Activated naive CD8-positive, alpha-beta T cell treated with anti-CD3 and anti-CD28 coated beads for 36 hours (primary cell): ENCODE measurements around the gene BCL10. TPM values are rescaled to one million over a fixed set of nuclear protein-coding genes. Genes with fewer than 3 reads are reported as not detected.

Experiments
- DNase-seq: peaks from one replicate; pipeline ENCODE4 v3.0.0; 2021
- H3K27ac Mint-ChIP-seq: one replicate; pipeline ENCODE4 v1.8.0; 2022; ENCODE audit warnings: mild to moderate bottlenecking, moderate library complexity, mixed read lengths
- H3K27me3 Mint-ChIP-seq: one replicate; pipeline ENCODE4 v1.8.0; 2022; ENCODE audit warnings: mild to moderate bottlenecking, mixed read lengths
- H3K36me3 Mint-ChIP-seq: one replicate; pipeline ENCODE4 v1.8.0; 2021; ENCODE audit warnings: mild to moderate bottlenecking, mixed read lengths
- H3K4me1 Mint-ChIP-seq: one replicate; pipeline ENCODE4 v1.8.0; 2021; ENCODE audit warnings: mixed read lengths
- H3K4me3 Mint-ChIP-seq: one replicate; pipeline ENCODE4 v1.8.0; 2022; ENCODE audit warnings: mild to moderate bottlenecking, moderate library complexity, mixed read lengths
- H3K9me3 Mint-ChIP-seq: one replicate; pipeline ENCODE4 v1.8.0; 2022; ENCODE audit warnings: mixed read lengths
- total RNA-seq, 2 experiments: library from RNA; stranded (reverse); gene quantifications; one replicate each; pipeline ENCODE4 v1.2.3, GENCODE V29; 2021

Gene BCL10
- total RNA-seq, 2 experiments from 2014 or later, result 27.5 to 29.0 TPM

DNA sequence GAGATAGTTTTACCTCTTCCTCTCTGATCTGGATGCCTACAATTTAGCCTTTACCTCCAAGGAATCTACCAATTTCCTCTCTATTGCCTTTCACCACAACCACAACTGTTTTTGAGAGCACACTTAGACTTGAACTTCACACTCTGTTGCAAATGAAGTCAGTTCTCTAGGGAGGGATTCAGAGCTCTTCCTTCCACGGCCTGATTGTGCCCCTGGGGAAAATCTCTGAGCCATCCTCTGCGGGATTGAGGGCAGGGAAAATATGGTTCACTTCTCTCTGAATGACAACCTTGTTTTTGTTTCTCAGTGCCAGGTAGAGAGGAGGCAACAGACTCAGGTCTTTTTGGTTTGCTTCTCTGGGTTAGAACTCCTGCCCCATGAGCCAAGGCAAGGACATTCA is 35.4 kb upstream of the BCL10 start:
- H3K9me3 Mint-ChIP-seq, result no peaks in the 10 kb centered on the region
- H3K27ac Mint-ChIP-seq, result no peak overlapping the region
- no peaks in the 10 kb centered on the region for H3K36me3 Mint-ChIP-seq
- no peak for DNase-seq
- no peak overlapping the region for H3K4me3 Mint-ChIP-seq
- H3K27me3 Mint-ChIP-seq, result peaks cover 42% of the 10 kb centered on the region
- peaks cover 4% of the 10 kb centered on the region for H3K4me1 Mint-ChIP-seq

DNA sequence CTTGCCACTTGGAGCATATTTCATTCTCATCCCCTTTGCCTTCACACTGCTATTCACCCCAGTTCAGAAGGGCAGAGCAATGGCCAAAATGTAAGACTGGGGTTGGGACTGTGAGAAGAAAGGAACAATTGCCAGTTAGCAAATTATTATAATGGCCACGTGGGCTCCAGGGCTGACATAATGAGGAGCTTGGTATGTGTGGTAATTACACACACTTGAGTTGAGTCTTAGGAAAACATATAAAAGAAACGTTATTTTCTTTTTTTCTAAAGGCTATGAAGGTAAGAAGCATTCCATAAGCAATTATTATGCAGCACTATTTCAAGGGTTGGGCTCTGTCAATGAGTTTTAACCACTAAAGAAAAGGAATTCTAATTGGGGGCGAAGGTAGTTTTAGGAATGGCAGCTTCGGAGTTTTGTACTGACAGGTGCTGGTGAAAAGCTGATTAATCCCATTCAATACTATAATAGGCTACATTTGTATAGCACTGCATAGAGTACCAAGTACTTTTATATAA is 32.5 kb upstream of the BCL10 start:
- Mint-ChIP-seq H3K27ac (no peak overlapping the region), H3K4me3 (no peak overlapping the region), H3K9me3 (no peaks in the 10 kb centered on the region), H3K36me3 (no peaks in the 10 kb centered on the region), H3K27me3 (peaks cover 31% of the 10 kb centered on the region), H3K4me1 (peaks cover 4% of the 10 kb centered on the region)
- no peak for DNase-seq

DNA sequence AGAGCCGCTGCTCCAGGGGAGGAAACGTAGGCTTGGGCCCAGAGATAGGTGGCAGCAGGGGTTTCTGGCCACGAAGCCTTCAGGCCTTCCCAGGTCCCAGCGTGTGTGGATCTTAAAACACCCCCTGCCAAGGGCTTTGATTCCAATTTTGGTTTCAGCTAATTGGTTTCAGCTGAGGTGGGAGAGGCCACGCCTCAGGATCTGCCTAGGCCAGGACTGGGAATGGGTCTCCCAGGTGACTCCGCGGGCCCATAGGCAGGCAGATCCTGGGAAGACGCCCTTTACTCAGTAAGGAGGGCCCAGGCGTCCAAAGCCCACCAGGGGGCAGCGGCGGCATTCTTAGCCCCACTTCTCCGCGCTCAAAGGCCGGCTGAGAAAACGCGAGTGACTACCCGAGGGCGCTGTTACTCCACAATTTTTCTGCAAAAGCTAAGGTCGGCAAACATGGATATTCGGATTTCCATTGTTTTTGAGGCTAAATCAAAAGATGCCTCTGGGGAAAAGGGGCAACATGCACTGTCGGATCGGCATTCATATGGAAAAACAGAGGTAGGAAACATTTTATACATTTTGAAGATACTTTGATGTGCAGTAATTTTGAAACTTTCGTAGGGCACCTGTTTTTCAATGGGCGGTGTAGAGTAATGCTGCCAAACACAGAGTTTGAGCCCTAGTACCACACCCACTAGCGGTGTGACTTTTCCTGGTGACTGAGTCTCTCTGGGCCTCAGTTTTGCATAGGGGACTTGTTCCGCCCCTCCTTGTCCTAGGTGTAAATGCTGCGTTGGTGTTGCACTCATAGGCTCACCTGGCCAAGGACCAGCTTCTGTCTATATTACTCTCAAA is 31.8 kb upstream of the BCL10 start:
- Mint-ChIP-seq H3K4me1 (peaks cover 4% of the 10 kb centered on the region), H3K27ac (no peak overlapping the region), H3K36me3 (no peaks in the 10 kb centered on the region), H3K27me3 (peaks cover 31% of the 10 kb centered on the region), H3K4me3 (peak overlapping the region; percentile 38), H3K9me3 (no peaks in the 10 kb centered on the region)
- peak; percentile 71 for DNase-seq

DNA sequence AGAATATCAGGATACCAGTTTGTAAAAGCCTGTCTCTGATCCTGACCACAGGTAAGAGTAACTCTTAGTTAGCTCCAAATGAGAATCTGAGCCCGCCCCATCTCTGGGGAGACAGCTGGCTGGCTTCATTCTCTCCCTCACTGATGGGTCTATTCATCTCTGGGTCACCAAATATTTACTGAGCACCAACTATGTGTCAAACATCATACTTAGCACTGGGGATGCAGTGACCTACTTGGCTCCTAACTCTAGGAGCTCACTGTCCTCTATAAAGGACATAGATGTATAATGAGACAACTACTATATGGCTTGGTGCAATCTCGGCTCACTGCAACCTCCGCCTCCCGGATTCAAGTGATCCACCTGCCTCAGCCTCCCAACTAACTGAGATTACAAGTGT is 29.8 kb upstream of the BCL10 start:
- peaks cover 28% of the 10 kb centered on the region for H3K27me3 Mint-ChIP-seq
- H3K27ac Mint-ChIP-seq, result no peak overlapping the region
- H3K4me3 Mint-ChIP-seq, result no peak overlapping the region
- no peaks in the 10 kb centered on the region for H3K36me3 Mint-ChIP-seq
- no peak for DNase-seq
- peaks cover 4% of the 10 kb centered on the region for H3K4me1 Mint-ChIP-seq
- H3K9me3 Mint-ChIP-seq, result no peaks in the 10 kb centered on the region

DNA sequence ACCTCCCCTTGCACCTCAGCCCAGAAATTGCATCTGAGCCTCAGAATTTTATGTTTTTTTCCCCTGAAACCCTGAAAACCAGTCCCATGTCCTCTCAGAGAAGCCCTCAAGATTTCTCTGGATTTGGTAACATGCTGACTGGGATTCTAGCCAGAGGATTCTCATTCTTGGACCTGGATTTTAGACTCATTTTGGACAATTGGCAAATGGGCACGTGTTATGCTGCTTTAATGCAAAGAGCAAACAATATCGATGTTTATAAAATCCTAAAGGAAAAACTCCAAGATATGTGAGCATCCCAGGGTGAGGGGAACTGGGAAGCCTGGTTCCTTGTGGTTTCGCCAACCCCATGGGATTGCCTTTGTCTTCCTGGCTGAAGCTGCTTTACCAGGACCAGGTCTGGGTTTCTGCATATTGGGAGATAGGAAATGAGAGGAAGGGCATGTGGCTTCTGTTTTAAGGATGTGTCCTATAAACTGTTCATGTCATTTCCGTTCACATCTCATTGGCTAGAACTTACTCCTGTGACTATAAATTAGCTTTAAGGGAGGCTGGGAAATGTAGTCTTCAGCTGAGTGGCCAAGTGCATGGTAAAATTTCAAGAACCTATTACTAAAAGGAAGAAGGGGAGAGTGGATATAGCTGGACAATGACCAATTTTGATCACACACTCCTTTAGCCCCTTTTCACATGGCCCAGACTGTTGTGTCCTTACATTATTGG is 27.2 kb upstream of the BCL10 start:
- Mint-ChIP-seq H3K4me1 (peaks cover 9% of the 10 kb centered on the region), H3K9me3 (no peaks in the 10 kb centered on the region), H3K27me3 (peaks cover 7% of the 10 kb centered on the region), H3K4me3 (no peak overlapping the region), H3K27ac (no peak overlapping the region), H3K36me3 (no peaks in the 10 kb centered on the region)
- no peak for DNase-seq

DNA sequence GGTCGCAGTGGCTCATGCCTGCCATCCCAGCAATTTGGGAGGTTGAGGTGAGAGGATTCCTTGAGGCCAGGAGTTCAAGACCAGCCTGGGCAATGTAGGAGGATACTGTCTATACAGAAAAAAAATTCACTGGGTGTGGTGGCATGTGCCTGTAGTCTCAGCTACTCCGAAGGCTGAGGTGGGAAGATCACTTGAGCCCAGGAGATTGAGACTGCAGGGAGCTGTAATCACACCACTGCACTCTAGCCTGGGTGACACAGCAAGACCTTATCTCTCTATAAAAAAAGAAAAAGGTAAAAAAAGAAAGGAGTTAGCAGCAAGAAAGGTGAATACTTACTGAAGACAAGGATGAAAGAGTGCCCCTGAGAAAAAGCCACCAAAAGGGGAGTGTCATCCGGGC is 23.7 kb upstream of the BCL10 start:
- Mint-ChIP-seq H3K9me3 (no peaks in the 10 kb centered on the region), H3K27me3 (peaks cover 7% of the 10 kb centered on the region), H3K4me1 (peaks cover 25% of the 10 kb centered on the region), H3K36me3 (no peaks in the 10 kb centered on the region), H3K4me3 (no peak overlapping the region), H3K27ac (no peak overlapping the region)
- DNase-seq, result no peak

DNA sequence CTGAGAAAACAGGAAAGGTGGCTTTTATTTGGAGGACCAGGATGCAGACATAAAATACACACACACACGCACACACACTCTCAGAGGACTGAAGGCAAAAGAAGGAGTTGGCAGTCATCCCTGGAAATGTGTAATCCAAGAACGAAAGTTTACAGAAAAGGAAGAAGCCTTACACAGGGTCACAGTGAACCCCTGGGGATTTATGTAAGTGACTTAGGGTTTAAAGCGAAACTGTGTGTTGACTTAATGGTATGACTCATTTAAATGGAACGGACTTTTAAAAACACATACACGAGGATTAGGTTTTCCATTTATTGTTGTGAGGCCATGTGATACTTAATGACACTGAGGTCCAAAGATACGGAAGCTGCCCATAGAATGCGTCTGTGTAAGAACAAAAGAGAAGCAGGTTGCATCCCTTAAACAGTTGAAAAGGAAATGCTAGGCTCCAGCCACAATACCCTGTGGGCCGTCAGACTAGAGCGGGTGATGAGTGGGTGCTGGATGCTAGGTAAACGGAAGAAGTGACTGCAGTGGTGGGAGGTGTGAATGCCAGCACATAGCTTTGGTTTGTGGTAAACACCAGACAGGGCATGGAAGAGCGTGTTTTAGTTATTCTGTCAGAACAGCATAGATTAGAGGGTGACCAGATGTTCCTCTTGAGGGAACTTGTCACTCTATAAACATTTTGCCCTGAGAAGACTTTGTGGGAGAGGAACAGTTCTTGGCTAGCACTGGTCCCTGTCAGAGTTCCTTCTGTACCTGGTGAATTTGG is 21.6 kb upstream of the BCL10 start:
- H3K27ac Mint-ChIP-seq, result peak overlapping the region; percentile 83
- no peaks in the 10 kb centered on the region for H3K36me3 Mint-ChIP-seq
- H3K4me3 Mint-ChIP-seq, result peak overlapping the region; percentile 13
- DNase-seq, result peak; percentile 82
- H3K27me3 Mint-ChIP-seq, result peaks cover 11% of the 10 kb centered on the region
- H3K9me3 Mint-ChIP-seq, result no peaks in the 10 kb centered on the region
- peaks cover 28% of the 10 kb centered on the region for H3K4me1 Mint-ChIP-seq

DNA sequence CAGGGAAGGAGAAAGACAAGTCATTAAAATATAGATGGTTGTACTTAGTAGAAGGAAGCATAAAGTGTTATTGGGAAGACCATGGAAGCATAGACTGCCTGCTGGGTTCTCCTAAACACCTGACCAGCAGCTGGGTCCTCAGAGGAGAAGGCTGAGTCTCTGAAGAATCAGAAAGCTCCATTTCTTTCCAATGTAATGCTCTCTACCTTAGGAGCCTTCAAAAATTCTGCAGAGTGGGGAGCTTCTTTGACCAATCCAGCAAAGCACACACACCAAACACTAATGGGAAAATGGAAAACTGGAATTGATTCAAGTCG is 21.1 kb upstream of the BCL10 start:
- Mint-ChIP-seq H3K9me3 (no peaks in the 10 kb centered on the region), H3K27me3 (peaks cover 8% of the 10 kb centered on the region), H3K4me3 (peak overlapping the region; percentile 13), H3K36me3 (no peaks in the 10 kb centered on the region), H3K4me1 (peaks cover 28% of the 10 kb centered on the region), H3K27ac (peak overlapping the region; percentile 83)
- DNase-seq, result no peak

DNA sequence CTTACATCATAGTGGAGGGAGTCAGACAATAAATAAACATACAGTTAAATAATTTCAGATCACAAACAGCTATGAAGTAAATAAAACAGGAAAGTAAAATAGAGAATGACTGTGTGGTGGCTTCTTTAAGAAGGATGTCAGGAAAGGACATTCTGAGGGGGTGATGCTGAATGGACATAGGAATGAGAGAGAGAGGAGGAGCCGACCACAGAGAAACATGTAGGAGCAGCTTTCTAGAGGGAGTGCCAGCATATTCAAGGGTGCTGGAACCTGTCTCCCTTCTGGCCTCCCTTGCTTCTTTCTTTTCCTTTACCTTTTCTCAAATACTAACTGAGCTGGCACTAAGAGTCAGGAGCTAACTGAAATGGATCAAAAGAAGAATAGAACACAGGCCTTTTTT is 20.5 kb upstream of the BCL10 start:
- Mint-ChIP-seq H3K36me3 (no peaks in the 10 kb centered on the region), H3K9me3 (no peaks in the 10 kb centered on the region), H3K4me1 (peaks cover 28% of the 10 kb centered on the region), H3K4me3 (no peak overlapping the region), H3K27me3 (peaks cover 4% of the 10 kb centered on the region), H3K27ac (no peak overlapping the region)
- no peak for DNase-seq

DNA sequence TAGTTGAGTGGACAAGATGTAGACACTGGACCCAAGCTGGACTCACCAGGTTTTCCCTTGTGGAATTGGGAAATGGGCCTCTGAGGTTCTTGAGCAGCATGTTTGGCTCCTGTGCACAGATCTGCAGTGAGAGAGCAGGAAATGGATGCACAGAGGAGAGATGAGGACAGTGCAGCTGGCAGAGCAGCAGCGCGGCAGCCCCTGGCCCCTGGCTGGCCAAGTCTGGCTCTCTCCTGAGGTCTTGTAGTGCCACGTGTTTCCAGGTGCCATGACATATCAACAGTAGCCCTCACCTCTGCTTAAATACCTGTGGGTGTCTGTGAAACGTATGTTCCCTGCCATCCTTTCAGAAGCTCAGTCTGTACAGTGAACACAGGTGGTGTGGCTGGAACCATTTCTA is 19.2 kb upstream of the BCL10 start:
- Mint-ChIP-seq H3K4me3 (no peak overlapping the region), H3K27ac (no peak overlapping the region), H3K27me3 (peaks cover 4% of the 10 kb centered on the region), H3K36me3 (no peaks in the 10 kb centered on the region), H3K4me1 (peaks cover 28% of the 10 kb centered on the region), H3K9me3 (no peaks in the 10 kb centered on the region)
- no peak for DNase-seq

DNA sequence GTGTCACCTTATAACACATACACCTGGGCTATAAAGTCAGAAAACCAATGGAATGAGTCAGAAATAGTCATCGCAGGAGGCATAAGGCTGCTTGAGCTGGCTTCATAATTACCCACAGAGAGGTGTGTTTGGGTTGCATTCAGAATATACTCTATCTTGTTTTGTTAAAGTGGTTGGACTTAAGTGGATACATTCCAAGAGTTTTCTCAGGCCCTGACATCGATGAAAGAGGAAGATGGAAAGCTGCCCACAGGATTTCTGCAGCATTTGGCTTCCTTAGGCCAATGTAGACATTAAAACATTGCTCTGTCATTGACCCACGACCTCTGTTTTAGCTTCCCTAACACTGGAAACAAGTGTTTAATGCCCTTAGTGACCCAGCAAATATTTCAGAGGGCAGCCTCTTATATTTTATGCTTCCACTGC is 18.6 kb upstream of the BCL10 start:
- no peak for DNase-seq
- no peaks in the 10 kb centered on the region for H3K36me3 Mint-ChIP-seq
- H3K27ac Mint-ChIP-seq, result no peak overlapping the region
- H3K4me1 Mint-ChIP-seq, result peaks cover 28% of the 10 kb centered on the region
- H3K9me3 Mint-ChIP-seq, result no peaks in the 10 kb centered on the region
- H3K27me3 Mint-ChIP-seq, result peaks cover 4% of the 10 kb centered on the region
- H3K4me3 Mint-ChIP-seq, result no peak overlapping the region

DNA sequence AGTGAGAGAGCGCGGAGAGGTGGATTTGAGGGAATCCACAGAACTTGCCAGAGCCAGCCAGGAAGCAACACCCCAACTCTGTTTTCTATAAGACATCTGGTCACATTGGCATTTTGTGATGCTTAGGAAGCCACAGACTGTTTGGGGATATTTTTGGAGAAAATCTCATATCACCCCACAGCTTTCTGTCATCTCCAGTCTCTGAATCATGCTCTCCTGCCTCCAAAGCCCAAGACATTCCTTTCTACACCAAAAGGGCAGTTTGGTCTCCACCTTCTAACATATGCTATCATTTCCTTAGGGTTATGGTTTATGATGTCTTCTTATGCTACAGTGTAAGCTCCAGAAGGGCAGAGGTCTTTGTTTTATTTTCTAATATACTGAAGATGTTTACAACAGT is 14.4 kb upstream of the BCL10 start:
- peaks cover 7% of the 10 kb centered on the region for H3K4me1 Mint-ChIP-seq
- no peaks in the 10 kb centered on the region for H3K36me3 Mint-ChIP-seq
- H3K27me3 Mint-ChIP-seq, result peaks cover 4% of the 10 kb centered on the region
- no peaks in the 10 kb centered on the region for H3K9me3 Mint-ChIP-seq
- no peak for DNase-seq
- H3K27ac Mint-ChIP-seq, result no peak overlapping the region
- H3K4me3 Mint-ChIP-seq, result no peak overlapping the region

DNA sequence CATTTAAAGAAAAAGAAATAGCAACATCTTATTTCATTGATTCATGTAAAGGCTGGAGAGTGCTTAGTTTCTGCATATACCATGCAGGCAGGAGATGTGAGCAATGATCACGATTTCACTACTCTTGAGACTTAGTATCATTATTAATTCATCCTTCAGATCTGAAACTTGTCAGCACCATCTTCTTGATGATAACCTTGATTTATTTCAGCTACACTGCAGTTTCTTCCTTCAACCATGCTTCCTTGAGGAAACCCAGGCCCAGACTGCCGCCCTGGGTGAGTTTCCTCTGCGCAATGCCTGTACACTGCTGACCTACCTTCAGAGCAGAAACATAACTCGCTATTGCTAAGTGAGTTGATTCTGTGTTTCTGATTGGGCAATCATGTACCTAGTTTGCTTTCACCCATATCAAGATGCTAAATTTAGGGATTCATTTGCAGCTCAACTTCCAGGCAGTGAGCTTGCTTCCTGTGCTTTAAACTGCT is 13.5 kb upstream of the BCL10 start:
- H3K27ac Mint-ChIP-seq, result no peak overlapping the region
- no peak overlapping the region for H3K4me3 Mint-ChIP-seq
- H3K9me3 Mint-ChIP-seq, result no peaks in the 10 kb centered on the region
- DNase-seq, result no peak
- peaks cover 5% of the 10 kb centered on the region for H3K4me1 Mint-ChIP-seq
- H3K27me3 Mint-ChIP-seq, result peaks cover 4% of the 10 kb centered on the region
- no peaks in the 10 kb centered on the region for H3K36me3 Mint-ChIP-seq

DNA sequence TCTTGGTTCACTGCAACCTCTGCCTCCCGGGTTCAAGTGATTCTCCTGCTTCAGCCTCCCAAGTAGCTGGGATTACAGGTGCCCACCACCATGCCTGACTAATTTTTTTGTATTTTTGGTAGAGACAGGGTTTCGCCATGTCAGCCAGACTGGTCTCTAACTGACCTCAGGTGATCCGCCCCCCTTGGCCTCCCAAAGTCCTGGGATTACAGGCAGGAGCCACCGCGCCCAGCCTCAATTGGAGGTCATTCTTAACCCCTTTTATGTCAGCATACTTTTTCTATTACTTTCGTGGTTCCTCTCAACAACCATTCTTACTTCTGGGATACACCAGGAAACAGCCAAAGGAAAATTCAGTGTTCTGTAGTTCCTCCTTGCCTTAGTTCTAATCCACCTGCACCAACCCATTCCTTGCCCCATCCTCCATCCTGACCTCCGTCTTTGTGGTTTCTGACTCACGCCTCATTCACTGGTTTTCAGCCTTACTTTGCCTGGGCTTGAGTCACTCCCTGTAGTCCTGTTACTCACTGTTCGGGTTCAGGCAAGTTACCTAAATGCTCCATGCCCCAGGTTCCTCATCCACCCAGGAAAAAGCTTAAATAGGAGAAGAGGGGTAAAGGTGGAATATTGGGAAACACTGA is 12.9 kb upstream of the BCL10 start:
- Mint-ChIP-seq H3K4me3 (no peak overlapping the region), H3K9me3 (no peaks in the 10 kb centered on the region), H3K27me3 (peaks cover 4% of the 10 kb centered on the region), H3K27ac (no peak overlapping the region), H3K4me1 (peaks cover 3% of the 10 kb centered on the region), H3K36me3 (no peaks in the 10 kb centered on the region)
- DNase-seq, result no peak

DNA sequence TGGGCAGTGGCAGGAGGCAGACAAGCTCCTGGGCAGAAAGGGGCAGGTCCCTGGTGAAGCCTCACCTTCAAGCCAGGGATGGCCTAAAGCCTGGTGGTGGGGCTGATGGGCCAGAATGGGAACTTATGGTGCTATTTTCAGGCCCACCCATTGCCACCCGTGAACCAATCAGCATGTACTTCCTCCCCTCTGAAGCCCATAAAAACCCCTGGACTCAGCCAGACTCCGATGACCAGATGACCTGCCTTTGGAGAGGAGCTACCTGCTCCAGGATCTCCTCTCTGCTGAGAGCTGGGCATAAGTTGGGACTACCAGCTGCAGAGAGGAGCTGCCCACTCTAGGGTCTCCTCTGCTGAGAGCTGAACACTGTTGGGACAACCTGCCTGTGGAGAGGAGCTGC is 7.8 kb upstream of the BCL10 start:
- H3K36me3 Mint-ChIP-seq, result no peaks in the 10 kb centered on the region
- no peak for DNase-seq
- H3K4me1 Mint-ChIP-seq, result peaks cover under 1% of the 10 kb centered on the region
- H3K4me3 Mint-ChIP-seq, result no peak overlapping the region
- H3K27ac Mint-ChIP-seq, result no peak overlapping the region
- H3K27me3 Mint-ChIP-seq, result no peaks in the 10 kb centered on the region
- H3K9me3 Mint-ChIP-seq, result no peaks in the 10 kb centered on the region
